ENCODE measurements around the gene RNU5B-1. TPM values are rescaled to one million over a fixed set of nuclear protein-coding genes. Genes with fewer than 3 reads are reported as not detected.

RNU5B-1 gene
- total and polyA plus RNA-seq, 9 of the 15 experiments (the other 6 are each of a cell fraction or from before 2014, with no cell fraction given) = 14.2 TPM; not detected in 8

DNA sequence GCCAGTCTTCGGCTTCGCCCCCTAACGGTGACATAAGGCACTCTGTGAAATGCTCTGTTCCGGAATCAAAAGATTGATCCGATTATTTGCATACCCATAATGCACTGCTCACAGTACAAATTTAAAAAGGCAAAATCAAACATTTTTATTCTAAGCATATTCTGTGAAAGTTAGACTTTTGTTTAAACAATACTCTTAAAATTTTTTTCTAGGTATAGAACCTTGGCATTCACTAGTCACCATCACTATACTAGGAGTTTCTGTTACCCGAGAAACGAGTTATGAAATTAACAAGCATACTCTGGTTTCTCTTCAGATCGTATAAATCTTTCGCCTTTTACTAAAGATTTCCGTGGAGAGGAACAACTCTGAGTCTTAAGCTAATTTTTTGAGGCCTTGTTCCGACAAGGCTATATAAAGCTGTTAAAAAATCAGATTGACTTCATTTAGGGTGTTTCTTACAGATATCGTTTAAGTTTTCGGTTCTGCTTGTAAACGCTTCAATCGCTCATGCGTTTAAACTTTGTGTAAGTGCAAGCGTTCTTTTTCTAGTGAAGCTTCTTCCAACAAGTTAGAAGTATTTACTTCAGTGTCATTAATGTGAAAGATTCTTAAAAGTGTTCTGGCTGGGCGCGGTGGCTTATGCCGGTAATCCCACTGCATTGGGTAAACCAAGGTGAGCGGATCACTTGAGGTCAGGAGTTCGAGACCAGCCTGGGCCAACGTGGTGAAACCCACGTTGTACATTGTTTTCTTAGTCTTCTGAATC is at the start of gene RNU5B-1 (continued):
- peak; percentile 8 to 88; a peak in 2 of 4 replicates for TF ChIP-seq RCOR1 (IDR thresholded peaks at IDR 0.05; ENCODE audit: borderline replicate concordance in 1 of 2, low read depth in 2 of 2, low read length in 2 of 2)
- peak; percentile 92 for TF ChIP-seq ZNF695 (CRISPR knock-in tag; IDR thresholded peaks at IDR 0.05)
- peak; percentile 98 for TF ChIP-seq ELF4 (CRISPR knock-in tag; IDR thresholded peaks at IDR 0.05)
- TF ChIP-seq ZNF121 (CRISPR knock-in tag; conservative IDR thresholded peaks at IDR 0.05) = 0 out of 2 replicates have a peak, but pooled peaks have one; percentile 16
- TF ChIP-seq SRSF7 (optimal IDR thresholded peaks at IDR 0.05; ENCODE audit: low read depth, low read length) = no peak
- no peak for TF ChIP-seq ZNF408 (CRISPR knock-in tag; IDR thresholded peaks at IDR 0.05; ENCODE audit: low read depth)
- no peak; a peak in 1 of 4 replicates for TF ChIP-seq NRF1 (conservative IDR thresholded peaks at IDR 0.05 in 1 of 2, IDR thresholded peaks at IDR 0.05 in 1 of 2)
- peak; percentile 44; the same call in 1 of the 2 replicates for TF ChIP-seq SMC3 (conservative IDR thresholded peaks at IDR 0.05; ENCODE audit: insufficient read depth, low read depth, low read length)
- no peak for TF ChIP-seq TARDBP (IDR thresholded peaks at IDR 0.05)
- TF ChIP-seq, protein P1, sequence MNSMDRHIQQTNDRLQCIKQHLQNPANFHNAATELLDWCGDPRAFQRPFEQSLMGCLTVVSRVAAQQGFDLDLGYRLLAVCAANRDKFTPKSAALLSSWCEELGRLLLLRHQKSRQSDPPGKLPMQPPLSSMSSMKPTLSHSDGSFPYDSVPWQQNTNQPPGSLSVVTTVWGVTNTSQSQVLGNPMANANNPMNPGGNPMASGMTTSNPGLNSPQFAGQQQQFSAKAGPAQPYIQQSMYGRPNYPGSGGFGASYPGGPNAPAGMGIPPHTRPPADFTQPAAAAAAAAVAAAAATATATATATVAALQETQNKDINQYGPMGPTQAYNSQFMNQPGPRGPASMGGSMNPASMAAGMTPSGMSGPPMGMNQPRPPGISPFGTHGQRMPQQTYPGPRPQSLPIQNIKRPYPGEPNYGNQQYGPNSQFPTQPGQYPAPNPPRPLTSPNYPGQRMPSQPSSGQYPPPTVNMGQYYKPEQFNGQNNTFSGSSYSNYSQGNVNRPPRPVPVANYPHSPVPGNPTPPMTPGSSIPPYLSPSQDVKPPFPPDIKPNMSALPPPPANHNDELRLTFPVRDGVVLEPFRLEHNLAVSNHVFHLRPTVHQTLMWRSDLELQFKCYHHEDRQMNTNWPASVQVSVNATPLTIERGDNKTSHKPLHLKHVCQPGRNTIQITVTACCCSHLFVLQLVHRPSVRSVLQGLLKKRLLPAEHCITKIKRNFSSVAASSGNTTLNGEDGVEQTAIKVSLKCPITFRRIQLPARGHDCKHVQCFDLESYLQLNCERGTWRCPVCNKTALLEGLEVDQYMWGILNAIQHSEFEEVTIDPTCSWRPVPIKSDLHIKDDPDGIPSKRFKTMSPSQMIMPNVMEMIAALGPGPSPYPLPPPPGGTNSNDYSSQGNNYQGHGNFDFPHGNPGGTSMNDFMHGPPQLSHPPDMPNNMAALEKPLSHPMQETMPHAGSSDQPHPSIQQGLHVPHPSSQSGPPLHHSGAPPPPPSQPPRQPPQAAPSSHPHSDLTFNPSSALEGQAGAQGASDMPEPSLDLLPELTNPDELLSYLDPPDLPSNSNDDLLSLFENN (IDR thresholded peaks at IDR 0.05; ENCODE audit: low read depth in 2 of 2, low read length in 2 of 2) = peak in 1 of 2 experiments; percentile 100; a peak in 2 of 4 replicates
- peak; percentile 70 for TF ChIP-seq EP400 (IDR thresholded peaks at IDR 0.05)
- TF ChIP-seq, protein P2, sequence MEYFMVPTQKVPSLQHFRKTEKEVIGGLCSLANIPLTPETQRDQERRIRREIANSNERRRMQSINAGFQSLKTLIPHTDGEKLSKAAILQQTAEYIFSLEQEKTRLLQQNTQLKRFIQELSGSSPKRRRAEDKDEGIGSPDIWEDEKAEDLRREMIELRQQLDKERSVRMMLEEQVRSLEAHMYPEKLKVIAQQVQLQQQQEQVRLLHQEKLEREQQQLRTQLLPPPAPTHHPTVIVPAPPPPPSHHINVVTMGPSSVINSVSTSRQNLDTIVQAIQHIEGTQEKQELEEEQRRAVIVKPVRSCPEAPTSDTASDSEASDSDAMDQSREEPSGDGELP (CRISPR knock-in tag; IDR thresholded peaks at IDR 0.05; ENCODE audit: borderline replicate concordance) = peak; percentile 72
- peak; percentile 97 for TF ChIP-seq FUS (optimal IDR thresholded peaks at IDR 0.05; ENCODE audit: low read depth, low read length)
- TF ChIP-seq RAD51 (IDR thresholded peaks at IDR 0.05; ENCODE audit: borderline replicate concordance, low read depth) = peak; percentile 52; the same call in 1 of the 2 replicates
- TF ChIP-seq ZNF384 (IDR thresholded peaks at IDR 0.05; ENCODE audit: low read depth, low read length) = peak; percentile 25; the same call in 1 of the 2 replicates
- TF ChIP-seq NR2C2 (CRISPR knock-in tag; IDR thresholded peaks at IDR 0.05) = peak; percentile 77; the same call in 1 of the 2 replicates
- TF ChIP-seq NR2C2 (tag; IDR thresholded peaks at IDR 0.05) = peak; percentile 98
- TF ChIP-seq ETV1 (tag; conservative IDR thresholded peaks at IDR 0.05; ENCODE audit: low read depth) = peak; percentile 55
- TF ChIP-seq, protein P3, sequence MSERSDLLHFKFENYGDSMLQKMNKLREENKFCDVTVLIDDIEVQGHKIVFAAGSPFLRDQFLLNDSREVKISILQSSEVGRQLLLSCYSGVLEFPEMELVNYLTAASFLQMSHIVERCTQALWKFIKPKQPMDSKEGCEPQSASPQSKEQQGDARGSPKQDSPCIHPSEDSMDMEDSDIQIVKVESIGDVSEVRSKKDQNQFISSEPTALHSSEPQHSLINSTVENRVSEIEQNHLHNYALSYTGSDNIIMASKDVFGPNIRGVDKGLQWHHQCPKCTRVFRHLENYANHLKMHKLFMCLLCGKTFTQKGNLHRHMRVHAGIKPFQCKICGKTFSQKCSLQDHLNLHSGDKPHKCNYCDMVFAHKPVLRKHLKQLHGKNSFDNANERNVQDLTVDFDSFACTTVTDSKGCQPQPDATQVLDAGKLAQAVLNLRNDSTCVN (CRISPR knock-in tag; IDR thresholded peaks at IDR 0.05) = peak; percentile 99
- TF ChIP-seq ZNF133 (CRISPR knock-in tag; IDR thresholded peaks at IDR 0.05) = no peak
- TF ChIP-seq PHB (CRISPR knock-in tag; IDR thresholded peaks at IDR 0.05) = peak; percentile 99
- peak; percentile 84 for TF ChIP-seq ZNF764 (CRISPR knock-in tag; IDR thresholded peaks at IDR 0.05; ENCODE audit: low read depth)
- TF ChIP-seq GTF2E2 (tag; IDR thresholded peaks at IDR 0.05) = peak; percentile 100
- peak; percentile 89 for TF ChIP-seq ZNF445 (CRISPR knock-in tag; IDR thresholded peaks at IDR 0.05; ENCODE audit: low read depth)

Data from K562 (cell line).